Measurements from ENCODE around the gene PKN3. TPM values are rescaled to one million over a fixed set of nuclear protein-coding genes. Genes with fewer than 3 reads are reported as not detected.
"Not testable (repeated sequence)": the region's sequence is repeated elsewhere in the genome, so short reads cannot be mapped to it uniquely, and the experiment has no call there.

Gene PKN3
- total RNA-seq, 1 experiment from 2014 or later = 9.3 TPM

- in situ Hi-C loops (cut with HindIII; ENCODE audit: low pct_unique_long_range_greater_than_20kb, low sequenced_read_pairs) = no loop called here
- DNase-seq (ENCODE audit: low read depth) = no peak
Measured at GRCh38 chr9:128689293-128689774, 13.0 kb upstream of the PKN3 start.

- in situ Hi-C loops (cut with HindIII; ENCODE audit: low pct_unique_long_range_greater_than_20kb, low sequenced_read_pairs) = no loop called here
- no peak for DNase-seq (ENCODE audit: low read depth)
Measured at GRCh38 chr9:128689820-128690683, 12.3 kb upstream of the PKN3 start.

- in situ Hi-C loops (cut with HindIII; ENCODE audit: low pct_unique_long_range_greater_than_20kb, low sequenced_read_pairs) = no loop called here
- no peak for DNase-seq (ENCODE audit: low read depth)
Measured at GRCh38 chr9:128690684-128691034, 11.6 kb upstream of the PKN3 start.

GRCh38 chr9:128693738-128694137, 8.6 kb upstream of the PKN3 start:
- DNase-seq (ENCODE audit: low read depth); in situ Hi-C loops (cut with HindIII; ENCODE audit: low pct_unique_long_range_greater_than_20kb, low sequenced_read_pairs): not testable (repeated sequence)

- in situ Hi-C loops (cut with HindIII; ENCODE audit: low pct_unique_long_range_greater_than_20kb, low sequenced_read_pairs) = no loop called here
- DNase-seq (ENCODE audit: low read depth) = no peak
Measured at GRCh38 chr9:128694344-128694743, 8.0 kb upstream of the PKN3 start.

GRCh38 chr9:128696923-128697707, 5.2 kb upstream of the PKN3 start:
- DNase-seq (ENCODE audit: low read depth) = no peak
- in situ Hi-C loops (cut with HindIII; ENCODE audit: low pct_unique_long_range_greater_than_20kb, low sequenced_read_pairs) = no loop called here

- DNase-seq (ENCODE audit: low read depth); in situ Hi-C loops (cut with HindIII; ENCODE audit: low pct_unique_long_range_greater_than_20kb, low sequenced_read_pairs): not testable (repeated sequence)
Measured at GRCh38 chr9:128699096-128699795, 3.1 kb upstream of the PKN3 start.

GRCh38 chr9:128701227-128701854, 962 bp upstream of the PKN3 start:
- in situ Hi-C loops (cut with HindIII; ENCODE audit: low pct_unique_long_range_greater_than_20kb, low sequenced_read_pairs) = no loop called here
- DNase-seq (ENCODE audit: low read depth) = peak; percentile 47

- in situ Hi-C loops (cut with HindIII; ENCODE audit: low pct_unique_long_range_greater_than_20kb, low sequenced_read_pairs) = no loop called here
- DNase-seq (ENCODE audit: low read depth) = no peak
Measured at GRCh38 chr9:128702949-128703615, 779 bp downstream of the PKN3 start.

- in situ Hi-C loops (cut with HindIII; ENCODE audit: low pct_unique_long_range_greater_than_20kb, low sequenced_read_pairs) = no loop called here
- DNase-seq (ENCODE audit: low read depth) = no peak
Measured at GRCh38 chr9:128703616-128704355, 1.5 kb downstream of the PKN3 start.

GRCh38 chr9:128704356-128704670, 2.0 kb downstream of the PKN3 start:
- in situ Hi-C loops (cut with HindIII; ENCODE audit: low pct_unique_long_range_greater_than_20kb, low sequenced_read_pairs) = no loop called here
- DNase-seq (ENCODE audit: low read depth) = no peak

- no peak for DNase-seq (ENCODE audit: low read depth)
- in situ Hi-C loops (cut with HindIII; ENCODE audit: low pct_unique_long_range_greater_than_20kb, low sequenced_read_pairs) = no loop called here
Measured at GRCh38 chr9:128705051-128705965, 3.0 kb downstream of the PKN3 start.

GRCh38 chr9:128706045-128706444, 3.7 kb downstream of the PKN3 start:
- in situ Hi-C loops (cut with HindIII; ENCODE audit: low pct_unique_long_range_greater_than_20kb, low sequenced_read_pairs) = no loop called here
- DNase-seq (ENCODE audit: low read depth) = no peak

- in situ Hi-C loops (cut with HindIII; ENCODE audit: low pct_unique_long_range_greater_than_20kb, low sequenced_read_pairs) = no loop called here
- no peak for DNase-seq (ENCODE audit: low read depth)
Measured at GRCh38 chr9:128706671-128707381, 4.5 kb downstream of the PKN3 start.

GRCh38 chr9:128707446-128707845, 5.1 kb downstream of the PKN3 start:
- no peak for DNase-seq (ENCODE audit: low read depth)
- in situ Hi-C loops (cut with HindIII; ENCODE audit: low pct_unique_long_range_greater_than_20kb, low sequenced_read_pairs) = no loop called here

Data from Caki2 (cell line).